ENCODE results near the gene MAP3K5.
"Not testable (repeated sequence)": the region's sequence is repeated elsewhere in the genome, so short reads cannot be mapped to it uniquely, and the experiment has no call there.

Gene MAP3K5

DNA sequence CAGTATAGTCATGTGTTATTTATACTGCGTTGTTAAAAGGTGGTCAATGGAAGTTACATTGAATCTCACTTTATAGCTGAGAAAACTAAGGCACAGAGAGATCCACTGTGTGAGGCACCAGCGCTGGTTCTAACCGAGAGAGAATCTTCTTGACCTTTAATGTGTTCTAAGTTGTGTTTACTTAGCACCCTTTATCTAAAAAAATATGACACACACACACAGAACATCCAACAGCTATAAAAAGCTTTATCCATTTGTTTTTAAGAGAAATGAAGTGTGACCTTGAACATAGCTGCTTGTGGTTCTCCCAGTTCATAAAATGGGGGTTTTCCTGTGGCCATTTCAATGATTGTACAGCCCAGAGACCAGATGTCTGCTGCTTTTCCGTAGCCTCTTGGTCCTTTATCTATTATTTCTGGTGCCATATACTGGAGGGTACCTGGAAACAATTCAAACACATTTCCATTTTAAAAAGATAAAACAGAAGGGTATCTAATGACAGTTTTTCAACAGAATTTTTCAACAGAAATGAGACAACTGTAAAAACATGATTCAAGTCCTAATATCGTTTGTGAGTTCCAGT is 187.3 kb downstream of the MAP3K5 start:
- DNase-seq = no peak

DNA sequence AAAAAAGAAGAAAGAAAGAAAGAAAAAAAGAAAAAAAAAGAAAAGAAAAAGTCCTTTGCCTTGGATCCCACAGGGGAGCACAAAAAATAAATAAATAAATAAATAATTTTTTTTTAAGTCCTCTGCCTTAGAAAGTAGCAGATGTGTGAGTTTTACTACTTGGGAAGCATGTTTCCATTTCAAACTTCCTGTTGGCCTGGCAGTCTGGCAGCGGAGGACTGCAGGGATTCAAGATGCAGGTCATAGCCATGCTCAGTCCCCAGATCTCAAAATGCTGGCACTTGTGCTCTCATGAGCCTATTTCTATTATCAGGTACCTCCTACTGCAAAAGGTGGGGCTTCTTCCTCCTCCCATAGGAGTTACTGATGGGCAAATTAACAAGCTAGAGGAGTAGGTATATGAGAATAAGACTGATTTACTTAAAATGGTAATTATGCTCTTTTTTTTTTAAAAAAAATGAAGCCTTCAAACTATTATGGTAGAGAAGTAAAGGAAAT is 187.9 kb downstream of the MAP3K5 start:
- no peak for DNase-seq

- no peak for DNase-seq
Observed at GRCh38 chr6:136600818-136601217, 191.5 kb downstream of the MAP3K5 start.

DNA sequence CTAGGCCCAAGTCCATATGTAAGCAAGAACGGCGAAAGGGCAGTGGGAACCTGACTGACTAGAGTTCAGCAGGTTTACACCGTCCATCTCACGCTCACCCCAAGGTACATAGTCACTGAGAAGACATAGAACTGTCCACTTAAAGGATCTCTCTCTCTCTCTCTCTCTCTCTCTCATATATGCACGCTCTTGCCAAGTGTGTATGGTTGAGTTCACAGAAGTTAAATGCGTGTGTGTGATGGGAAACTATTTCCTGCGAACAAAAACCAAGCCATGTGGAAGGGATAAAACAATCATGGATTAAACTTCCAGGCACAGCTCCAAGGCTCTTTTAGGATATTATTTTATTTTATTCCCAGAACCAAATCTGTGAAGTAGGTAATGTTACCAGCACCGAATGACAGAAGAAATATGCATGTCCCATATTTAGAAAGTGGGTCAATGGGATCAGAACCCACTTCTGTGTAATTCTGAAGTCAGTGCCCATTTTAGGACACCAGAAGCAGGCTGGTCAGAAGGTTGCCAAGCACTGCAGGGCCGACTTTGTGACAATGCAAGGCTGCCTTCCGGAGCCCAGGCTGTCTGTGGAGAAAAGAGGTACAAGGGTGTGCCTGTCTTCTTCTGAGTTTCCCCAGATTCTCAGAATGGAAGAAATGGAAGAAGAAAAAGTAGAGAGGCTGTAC is 192.8 kb downstream of the MAP3K5 start:
- no peak for DNase-seq

- no peak for DNase-seq
Observed at GRCh38 chr6:136598048-136598447, 194.2 kb downstream of the MAP3K5 start.

DNA sequence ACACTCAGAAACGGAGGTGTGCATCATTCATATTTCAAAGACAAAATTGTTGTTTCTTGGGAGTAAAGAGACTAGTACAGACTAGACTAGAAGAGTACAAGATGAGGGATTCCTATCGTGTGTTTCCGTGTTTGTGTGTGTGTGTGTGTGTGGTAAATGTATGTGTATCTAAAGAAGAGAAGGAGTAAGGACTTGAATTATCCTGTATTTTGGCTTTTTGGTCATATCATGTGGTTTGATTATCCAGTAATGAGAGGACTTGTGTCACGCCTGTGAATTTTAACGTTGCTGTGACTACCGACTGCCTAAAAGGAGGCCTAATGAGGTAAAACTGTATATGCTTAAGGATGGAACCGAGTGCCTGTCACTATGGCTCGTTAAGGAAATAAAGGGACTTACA is 197.6 kb downstream of the MAP3K5 start:
- no peak for DNase-seq

- no peak for DNase-seq
Observed at GRCh38 chr6:136593748-136594490, 198.4 kb downstream of the MAP3K5 start.

- no peak for DNase-seq
Observed at GRCh38 chr6:136592930-136593673, 199.2 kb downstream of the MAP3K5 start.

GRCh38 chr6:136591617-136592016 is 200.7 kb downstream of the MAP3K5 start:
- DNase-seq = no peak

DNA sequence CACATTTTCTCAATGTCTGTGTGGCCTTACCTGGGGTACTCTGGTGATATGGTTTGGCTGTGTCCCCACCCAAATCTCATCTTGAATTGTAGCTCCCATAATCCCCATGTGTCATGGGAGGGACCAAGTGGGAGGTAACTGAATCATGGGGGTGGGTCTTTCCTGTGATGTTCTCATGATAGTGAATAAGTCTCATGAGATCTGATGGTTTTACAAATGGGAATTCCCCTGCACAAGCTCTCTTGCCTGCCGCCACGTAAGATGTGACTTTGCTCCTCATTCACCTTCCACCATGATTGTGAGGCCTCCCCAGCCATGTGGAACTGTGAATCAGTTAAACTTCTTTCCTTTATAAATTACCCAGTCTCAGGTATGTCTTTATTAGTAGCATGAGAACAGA is 201.4 kb downstream of the MAP3K5 start:
- not testable (repeated sequence) for DNase-seq

DNA sequence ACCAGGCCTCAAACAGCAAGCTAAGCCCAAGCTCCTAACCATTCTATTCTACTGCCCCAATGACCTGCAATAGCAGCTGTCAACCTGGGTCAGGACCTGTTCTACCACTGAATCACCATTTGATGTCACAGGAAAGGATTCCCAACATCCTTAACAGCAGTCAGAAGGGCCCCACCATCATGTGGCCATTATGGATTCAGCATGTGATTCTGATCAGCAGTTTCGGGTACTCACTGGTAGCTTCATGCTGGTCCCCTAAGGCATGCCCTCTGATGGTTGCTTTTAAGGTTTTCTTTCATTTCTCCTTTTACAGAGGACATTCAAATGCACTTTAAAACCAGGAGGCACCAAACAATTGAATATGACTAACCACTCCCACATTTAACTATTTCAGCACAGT is 204.8 kb downstream of the MAP3K5 start:
- DNase-seq = no peak

DNA sequence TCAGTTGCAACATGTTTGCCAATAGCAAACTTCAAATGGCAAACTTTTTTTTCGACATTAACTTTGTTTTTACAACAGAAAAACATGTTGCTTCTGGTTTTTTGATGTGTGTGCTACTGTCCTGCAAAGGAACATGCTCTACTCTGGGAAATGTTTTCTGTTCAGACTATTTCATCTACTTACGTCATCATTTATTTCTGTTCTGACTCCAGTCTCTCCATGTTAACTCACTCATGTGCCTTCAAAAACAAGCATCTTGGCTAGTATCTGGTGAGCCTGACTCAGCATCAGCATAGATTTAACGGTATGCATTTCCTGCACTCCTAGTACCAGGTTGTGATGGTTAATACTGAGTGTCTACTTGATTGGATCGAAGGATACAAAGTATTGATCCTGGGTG is 206.0 kb downstream of the MAP3K5 start:
- DNase-seq = no peak

- DNase-seq = not testable (repeated sequence)
Observed at GRCh38 chr6:136585523-136585922, 206.8 kb downstream of the MAP3K5 start.

DNA sequence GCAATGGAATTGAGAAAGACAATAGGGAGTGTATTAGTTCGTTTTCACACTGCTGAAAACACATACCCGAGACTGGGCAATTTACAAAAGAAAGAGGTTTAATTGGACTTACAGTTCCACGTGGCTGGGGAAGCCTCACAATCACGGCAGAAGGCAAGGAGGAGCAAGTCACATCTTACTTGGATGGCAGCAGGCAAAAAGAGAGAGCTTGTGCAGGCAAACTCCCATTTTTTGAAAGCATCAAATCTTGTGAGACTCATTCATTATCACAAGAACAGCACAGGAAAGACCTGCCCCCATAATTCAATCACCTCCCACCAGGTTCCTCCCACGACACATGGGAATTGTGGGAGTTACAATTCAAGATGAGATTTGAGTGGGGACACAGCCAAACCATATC is 208.0 kb downstream of the MAP3K5 start:
- not testable (repeated sequence) for DNase-seq

- no peak for DNase-seq
Observed at GRCh38 chr6:136582711-136583471, 209.4 kb downstream of the MAP3K5 start.

GRCh38 chr6:136579800-136580199 is 212.5 kb downstream of the MAP3K5 start:
- DNase-seq = no peak

GRCh38 chr6:136576821-136577220 is 215.5 kb downstream of the MAP3K5 start:
- no peak for DNase-seq

DNA sequence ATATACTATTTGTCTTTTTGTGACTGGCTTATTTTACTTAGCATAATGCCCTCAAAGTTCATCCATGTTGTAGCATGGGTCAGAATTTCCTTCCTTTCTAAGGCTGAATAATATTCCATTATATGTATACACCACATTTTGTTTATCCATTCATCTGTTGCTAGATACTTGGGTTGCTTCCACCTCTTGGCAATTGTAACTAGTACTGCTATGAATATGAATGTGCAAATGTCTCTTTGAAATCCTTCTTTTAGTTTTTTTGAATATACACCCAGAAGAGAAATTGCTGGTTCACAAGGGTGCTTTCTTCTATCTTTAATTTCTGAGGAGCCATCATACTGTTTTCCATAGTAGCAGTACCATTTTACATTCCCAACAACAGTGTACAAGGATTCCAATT is 220.8 kb downstream of the MAP3K5 start:
- DNase-seq = no peak

GRCh38 chr6:136571065-136571464 is 221.2 kb downstream of the MAP3K5 start:
- no peak for DNase-seq

GRCh38 chr6:136568129-136568528 is 224.1 kb downstream of the MAP3K5 start:
- DNase-seq = no peak

DNA sequence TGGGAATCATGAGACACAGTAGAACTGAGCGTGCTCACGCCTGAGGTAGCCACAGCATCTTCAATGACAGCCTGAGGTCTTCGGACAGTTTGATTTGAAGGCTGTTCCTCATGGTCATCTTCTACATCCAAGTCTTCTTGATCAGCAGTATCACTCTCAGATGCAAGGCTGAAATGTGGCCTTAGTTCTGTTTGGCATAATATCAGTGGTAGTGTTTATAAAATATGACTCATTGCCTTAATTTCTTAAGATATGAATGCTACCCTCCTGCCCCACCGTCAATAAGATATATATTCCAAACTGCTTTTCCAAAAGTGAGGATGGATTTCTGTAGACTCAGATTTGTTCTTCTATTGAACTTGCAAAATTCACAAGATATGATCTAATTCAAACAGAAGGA is 224.6 kb downstream of the MAP3K5 start:
- no peak for DNase-seq

- DNase-seq = no peak
Observed at GRCh38 chr6:136566851-136567250, 225.4 kb downstream of the MAP3K5 start.
